ENCODE measurements around the gene AGRP. TPM values are rescaled to one million over a fixed set of nuclear protein-coding genes. Genes with fewer than 3 reads are reported as not detected.
A peak's percentile ranks its signal among the peaks of the same experiment; 100 is the strongest.

AGRP gene, protein sequence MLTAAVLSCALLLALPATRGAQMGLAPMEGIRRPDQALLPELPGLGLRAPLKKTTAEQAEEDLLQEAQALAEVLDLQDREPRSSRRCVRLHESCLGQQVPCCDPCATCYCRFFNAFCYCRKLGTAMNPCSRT
- total RNA-seq (2014; rRNA removed; shearing (Covaris generic)): not detected in 2 replicates

DNA sequence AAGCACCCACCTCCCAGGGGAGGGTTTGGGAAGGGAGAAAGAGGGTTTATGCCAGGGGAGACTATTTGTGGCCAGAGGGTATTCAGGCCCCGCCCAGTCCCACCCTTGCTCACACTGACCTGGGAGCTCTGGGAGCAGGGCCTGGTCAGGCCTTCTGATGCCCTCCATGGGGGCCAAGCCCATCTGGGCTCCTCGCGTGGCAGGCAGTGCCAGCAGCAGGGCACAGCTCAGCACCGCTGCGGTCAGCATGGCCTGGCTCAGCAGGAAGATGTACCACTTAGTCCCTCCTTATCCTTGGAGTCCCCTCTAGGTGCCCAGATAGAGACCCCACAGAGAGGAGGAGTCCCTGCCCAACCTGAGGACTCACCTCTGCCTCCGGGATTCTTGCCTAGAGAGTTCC lies at the start of gene AGRP:
Gene AGRP (minus strand): TSS at position 398 of the 400 bp plus-strand sequence. CDS start 149 bp downstream, at position 249.
- peaks cover 13% of the 10 kb centered on the region for H3K4me1 ChIP-seq (replicated peaks)
- H3K27me3 ChIP-seq (replicated peaks): no peaks in the 10 kb centered on the region
- no peak for DNase-seq (ENCODE audit: low read depth in 1 of 2, low spot score in 2 of 2)
- no peaks in the 10 kb centered on the region for H3K9me3 ChIP-seq (replicated peaks)
- peaks cover under 1% of the 10 kb centered on the region for H3K36me3 ChIP-seq
- H3K27ac ChIP-seq: no peak within 1 kb of the TSS
- H3K4me3 ChIP-seq: no peak within 1 kb of the TSS

DNA sequence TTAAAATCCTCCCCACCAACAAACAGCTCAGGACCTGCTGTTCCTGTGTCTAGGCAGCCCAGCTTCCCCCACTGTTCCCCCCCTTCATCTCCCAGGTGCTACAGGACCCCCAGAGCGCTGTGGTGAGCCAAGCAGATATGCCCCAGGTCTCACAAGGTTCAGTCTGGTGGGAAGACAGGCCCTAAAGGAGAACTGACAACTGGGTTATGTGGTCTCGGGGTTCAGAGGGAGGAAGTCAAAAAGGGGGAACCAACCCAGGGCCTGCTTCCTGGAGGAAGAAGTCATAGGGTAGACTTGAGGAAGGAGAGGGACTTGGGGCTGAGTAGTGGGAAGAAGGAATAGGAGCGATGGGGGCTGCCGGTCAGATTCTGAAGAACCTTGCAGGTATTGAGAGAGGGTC lies 47.9 kb upstream of the AGRP start:
- peaks cover 41% of the 10 kb centered on the region for H3K4me1 ChIP-seq (replicated peaks)
- no peak overlapping the region for H3K4me3 ChIP-seq
- no peak for DNase-seq (ENCODE audit: low read depth in 1 of 2, low spot score in 2 of 2)
- peaks cover 24% of the 10 kb centered on the region for H3K36me3 ChIP-seq
- H3K27ac ChIP-seq: no peak overlapping the region
- H3K27me3 ChIP-seq (replicated peaks): no peaks in the 10 kb centered on the region
- H3K9me3 ChIP-seq (replicated peaks): no peaks in the 10 kb centered on the region

DNA sequence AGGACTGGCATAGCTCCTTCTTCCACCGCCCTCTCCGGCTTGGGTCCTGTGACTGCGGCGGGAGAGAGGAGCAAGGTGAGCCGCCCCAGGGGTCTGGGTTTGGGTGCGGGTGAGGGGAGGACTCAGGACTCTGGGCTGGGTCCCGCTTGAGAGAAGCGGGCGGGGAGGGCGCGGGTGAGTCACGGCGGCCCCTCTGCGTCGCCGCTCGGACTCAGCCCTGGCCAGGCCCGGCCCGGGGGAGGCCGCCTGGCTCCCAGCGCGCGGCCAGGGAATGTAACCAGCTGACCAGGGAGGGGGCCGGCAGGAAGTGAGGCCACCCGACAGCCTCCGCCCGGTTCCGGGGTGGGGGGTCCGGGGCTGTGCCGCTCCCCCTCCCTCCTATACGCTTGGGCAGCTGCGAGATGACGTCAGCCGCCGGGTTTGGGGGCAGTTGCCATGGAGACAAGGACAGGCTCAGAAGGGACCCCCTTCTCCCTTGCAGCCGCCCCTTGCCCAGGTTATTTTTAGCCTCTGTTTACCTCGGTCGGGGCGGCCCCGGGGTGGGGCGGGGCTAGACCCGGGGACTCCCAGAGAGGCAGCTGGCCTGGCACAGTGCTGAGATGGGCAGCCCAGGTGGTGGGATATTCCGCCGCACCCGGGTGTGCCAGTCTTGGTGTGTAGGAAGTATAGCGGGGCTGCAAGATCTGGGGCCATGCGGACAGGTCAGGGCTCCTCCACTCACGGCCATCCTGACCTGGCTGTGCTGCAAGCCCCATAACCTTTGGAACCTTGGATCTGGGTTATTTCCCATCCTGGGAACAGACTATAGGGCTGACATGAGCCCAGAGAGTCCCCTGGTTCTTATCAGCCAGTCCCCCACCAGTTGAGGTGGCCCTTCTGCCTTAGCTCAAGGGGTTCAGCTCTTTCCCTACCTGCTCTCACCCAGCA lies 46.9 kb upstream of the AGRP start:
- peak overlapping the region; percentile 77 for H3K27ac ChIP-seq
- peak; percentile 82 to 85 for DNase-seq (ENCODE audit: low read depth in 1 of 2, low spot score in 2 of 2)
- peak overlapping the region; percentile 94 for H3K4me3 ChIP-seq
- H3K27me3 ChIP-seq (replicated peaks): no peaks in the 10 kb centered on the region
- H3K9me3 ChIP-seq (replicated peaks): no peaks in the 10 kb centered on the region
- H3K36me3 ChIP-seq: peaks cover 24% of the 10 kb centered on the region
- H3K4me1 ChIP-seq (replicated peaks): peaks cover 51% of the 10 kb centered on the region

DNA sequence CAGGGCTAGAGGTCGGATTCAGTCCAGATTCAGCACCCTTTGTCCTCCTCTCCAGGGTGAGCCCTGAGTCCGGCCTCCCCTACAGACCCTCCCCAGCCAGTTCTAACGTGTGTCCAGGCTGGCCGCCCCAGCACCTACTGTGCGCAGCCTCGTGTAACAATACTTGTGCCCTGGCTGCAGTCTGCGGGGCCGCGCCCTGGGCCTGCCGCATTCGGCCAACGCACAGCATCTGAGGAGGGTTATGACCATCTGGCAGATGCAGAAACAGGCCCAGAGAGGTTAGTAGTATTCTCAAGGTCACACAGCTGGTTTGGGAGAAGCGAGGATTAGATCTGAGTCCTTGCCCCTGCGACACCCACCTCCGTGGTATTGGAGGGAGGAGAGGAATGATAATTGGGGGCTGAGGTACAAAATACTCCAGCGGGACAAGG lies 46.2 kb upstream of the AGRP start:
- Histone ChIP-seq H3K27ac (peak overlapping the region; percentile 77), H3K27me3 (replicated peaks) (no peaks in the 10 kb centered on the region), H3K9me3 (replicated peaks) (no peaks in the 10 kb centered on the region), H3K4me3 (peak overlapping the region; percentile 94), H3K36me3 (peaks cover 20% of the 10 kb centered on the region), H3K4me1 (replicated peaks) (peaks cover 55% of the 10 kb centered on the region)
- no peak for DNase-seq (ENCODE audit: low read depth in 1 of 2, low spot score in 2 of 2)

DNA sequence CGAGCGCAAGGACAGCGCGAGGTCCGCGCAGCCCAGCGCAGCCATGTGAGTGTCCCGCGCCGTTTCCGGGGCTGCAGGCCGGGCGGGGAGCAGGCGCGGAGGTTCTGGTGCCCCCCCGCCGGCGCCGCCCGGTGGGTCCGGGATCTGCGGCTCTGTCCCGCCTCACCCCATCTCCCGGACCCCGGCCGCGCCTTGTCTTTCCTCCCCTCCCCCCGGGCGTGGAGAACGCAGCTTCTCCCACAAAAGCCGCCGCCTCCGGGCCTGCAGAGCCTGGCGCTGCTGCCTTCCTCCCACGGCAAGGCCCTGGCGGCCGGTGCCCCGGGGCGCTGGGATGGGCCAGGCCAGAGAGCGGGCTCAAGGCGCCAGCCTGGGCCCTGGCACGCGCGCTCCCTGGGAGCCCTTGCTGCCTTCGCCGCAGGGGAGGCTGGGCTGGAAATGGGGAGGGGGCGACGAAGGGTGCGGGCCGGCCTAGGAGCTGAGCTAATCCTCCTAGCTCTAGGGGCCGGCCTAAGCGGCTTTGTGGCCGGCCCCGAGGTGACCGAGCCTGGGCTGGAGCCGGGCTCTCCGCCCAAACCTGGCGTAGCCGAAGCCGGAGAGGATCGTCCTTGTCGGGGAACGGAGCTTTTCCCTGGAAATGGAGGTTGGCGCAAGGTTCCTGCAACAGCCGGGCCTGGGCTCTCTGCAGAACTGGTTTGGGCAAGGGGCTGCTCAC lies 45.7 kb upstream of the AGRP start:
- peak overlapping the region; percentile 77 for H3K27ac ChIP-seq
- peaks cover 55% of the 10 kb centered on the region for H3K4me1 ChIP-seq (replicated peaks)
- DNase-seq (ENCODE audit: low read depth in 1 of 2, low spot score in 2 of 2): peak; percentile 65 to 68
- peak overlapping the region; percentile 94 for H3K4me3 ChIP-seq
- no peaks in the 10 kb centered on the region for H3K27me3 ChIP-seq (replicated peaks)
- peaks cover 20% of the 10 kb centered on the region for H3K36me3 ChIP-seq
- no peaks in the 10 kb centered on the region for H3K9me3 ChIP-seq (replicated peaks)

DNA sequence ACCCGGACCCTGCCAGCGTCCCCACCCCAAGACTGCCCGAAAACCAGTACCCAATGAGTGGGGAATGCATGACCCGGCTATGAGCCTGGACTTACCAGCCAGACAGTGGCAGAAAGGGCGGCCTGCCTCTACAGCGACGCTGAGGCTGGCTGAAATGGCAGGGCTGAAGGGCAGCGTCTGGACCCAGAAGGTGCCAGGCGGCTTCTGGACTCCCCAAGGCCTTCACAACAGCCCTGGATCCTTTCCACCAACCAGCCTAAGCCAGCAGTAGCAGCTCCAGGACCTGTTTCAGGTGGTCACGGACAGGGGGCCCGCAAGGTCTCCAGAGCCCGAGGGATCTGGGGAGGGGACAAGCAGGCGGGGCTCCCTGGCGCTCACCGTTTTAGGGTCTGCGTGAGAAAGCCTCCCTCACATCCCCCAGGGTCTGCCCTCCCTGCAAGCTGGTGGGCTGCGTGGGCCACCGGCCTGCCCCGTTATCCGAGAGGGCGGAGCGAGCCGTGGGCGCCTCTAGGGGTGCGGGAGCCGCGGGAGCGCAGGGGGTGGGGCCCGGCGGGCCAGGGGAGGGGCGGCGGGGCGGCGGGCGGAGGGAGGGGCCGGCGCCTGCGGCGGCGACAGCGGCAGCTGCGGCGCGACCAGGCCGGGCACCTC lies 45.0 kb upstream of the AGRP start, which contains the start of gene RIPOR1:
Gene RIPOR1 (plus strand): TSS at position 608 of the 648 bp plus-strand sequence. CDS start 9,618 bp downstream, outside the sequence.
- H3K4me1 ChIP-seq (replicated peaks): peaks cover 55% of the 10 kb centered on the region
- H3K36me3 ChIP-seq: peaks cover 20% of the 10 kb centered on the region
- peak within 1 kb of the TSS; percentile 77 for H3K27ac ChIP-seq
- peak within 1 kb of the TSS; percentile 94 for H3K4me3 ChIP-seq
- no peaks in the 10 kb centered on the region for H3K27me3 ChIP-seq (replicated peaks)
- H3K9me3 ChIP-seq (replicated peaks): no peaks in the 10 kb centered on the region
- DNase-seq (ENCODE audit: low read depth in 1 of 2, low spot score in 2 of 2): peak in 1 of 2 experiments; percentile 43

DNA sequence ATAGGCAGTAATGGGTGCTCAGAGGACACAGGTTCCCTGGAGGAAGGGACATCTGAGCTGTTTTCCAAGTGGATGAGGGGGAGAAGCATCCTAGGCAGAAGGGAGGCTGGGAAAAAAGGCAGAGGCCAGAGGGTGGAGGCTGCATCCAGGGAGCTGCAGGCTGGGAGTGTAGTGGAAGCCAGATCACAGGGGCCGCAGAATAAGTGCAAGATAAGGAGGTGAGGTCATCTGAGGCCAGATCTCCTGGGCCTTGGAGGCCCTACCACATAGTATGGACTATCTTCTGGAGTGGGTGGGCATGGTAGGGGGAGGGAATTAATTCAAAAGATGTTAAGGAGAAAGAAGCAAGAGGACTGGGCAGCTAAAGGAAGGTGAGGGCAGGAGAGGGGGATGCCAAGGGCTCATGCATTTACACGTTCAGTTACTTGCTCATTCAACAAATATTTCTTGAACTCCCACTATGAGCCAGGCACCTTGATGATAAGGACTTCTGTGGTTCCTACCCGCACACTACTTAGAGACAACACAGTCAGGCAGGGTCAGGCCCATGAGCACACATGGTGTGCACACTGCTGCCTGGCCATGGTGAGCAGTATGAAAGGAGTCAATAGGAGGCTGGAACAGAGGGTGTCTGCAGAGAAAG lies 42.9 kb upstream of the AGRP start:
- H3K27me3 ChIP-seq (replicated peaks): no peaks in the 10 kb centered on the region
- peaks cover 61% of the 10 kb centered on the region for H3K4me1 ChIP-seq (replicated peaks)
- no peak for DNase-seq (ENCODE audit: low read depth in 1 of 2, low spot score in 2 of 2)
- no peaks in the 10 kb centered on the region for H3K9me3 ChIP-seq (replicated peaks)
- H3K4me3 ChIP-seq: no peak overlapping the region
- peaks cover 19% of the 10 kb centered on the region for H3K36me3 ChIP-seq
- H3K27ac ChIP-seq: no peak overlapping the region

DNA sequence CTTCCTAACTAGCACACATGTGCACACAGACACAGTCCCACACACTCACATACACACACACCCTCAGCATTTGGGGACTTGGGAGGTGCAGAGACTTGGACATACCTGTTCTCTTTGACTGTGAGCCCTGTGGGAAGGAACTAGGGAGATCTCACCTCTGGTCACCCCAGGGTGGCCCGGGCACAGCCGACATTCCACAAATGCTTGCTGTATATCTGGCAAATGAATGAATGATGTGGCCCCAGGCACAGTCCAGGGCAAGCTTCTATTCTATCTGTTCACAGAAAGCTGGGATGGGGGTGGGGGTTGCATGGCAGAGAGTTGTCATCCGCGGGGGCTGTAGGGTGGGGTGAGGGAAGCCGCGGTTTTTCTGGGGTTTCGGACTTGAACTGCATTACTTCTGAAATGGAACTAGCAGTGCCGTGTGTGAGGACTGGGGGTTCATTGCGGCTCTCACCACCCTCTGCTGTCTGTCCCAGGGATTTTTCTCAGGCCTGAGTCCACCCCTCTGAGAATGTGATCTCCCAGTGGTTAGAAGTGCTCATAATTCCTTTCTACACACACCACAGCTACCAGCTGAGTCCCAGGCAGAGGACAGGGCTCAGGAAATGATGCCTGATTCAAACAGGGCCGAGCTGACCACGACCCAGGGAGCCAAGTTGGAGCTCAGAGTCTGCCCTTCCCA lies 42.0 kb upstream of the AGRP start:
- Histone ChIP-seq H3K27me3 (replicated peaks) (no peaks in the 10 kb centered on the region), H3K36me3 (peaks cover 11% of the 10 kb centered on the region), H3K9me3 (replicated peaks) (no peaks in the 10 kb centered on the region), H3K4me3 (no peak overlapping the region), H3K4me1 (replicated peaks) (peaks cover 53% of the 10 kb centered on the region), H3K27ac (no peak overlapping the region)
- DNase-seq (ENCODE audit: low read depth in 1 of 2, low spot score in 2 of 2): no peak

DNA sequence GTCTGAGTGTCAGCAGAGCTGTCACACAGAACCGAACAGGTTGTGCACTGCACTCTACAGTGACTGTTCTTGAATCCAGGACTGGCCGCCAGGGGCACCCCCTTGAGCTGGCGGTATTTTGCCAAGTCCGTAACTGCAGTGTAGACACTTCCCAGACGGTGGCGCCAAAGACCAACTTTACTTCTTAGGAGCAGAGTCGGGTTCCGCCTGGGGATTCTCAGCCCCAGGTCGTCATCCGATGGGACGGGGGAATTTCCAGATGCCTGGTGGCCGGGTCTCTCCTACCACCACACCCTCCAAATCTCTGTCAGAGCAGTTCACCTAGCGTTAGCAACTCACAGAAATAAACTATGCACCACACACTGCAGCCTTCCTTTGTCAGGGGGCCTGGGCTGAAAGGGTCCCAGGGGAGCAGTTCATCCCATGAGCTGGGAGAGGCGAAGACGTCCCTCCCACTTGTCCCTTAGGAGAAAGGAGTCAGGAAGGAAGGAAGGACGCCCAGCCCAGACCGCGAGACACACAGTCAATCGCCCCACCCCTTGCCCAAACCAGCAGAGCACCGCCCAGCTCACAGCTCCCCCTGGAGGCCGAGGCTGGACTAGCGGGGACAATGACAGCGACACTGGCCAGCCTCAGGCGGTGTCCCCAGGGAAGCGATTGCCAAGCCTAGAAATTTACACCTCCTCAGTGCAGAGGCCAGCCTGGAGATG lies 37.9 kb upstream of the AGRP start:
- no peaks in the 10 kb centered on the region for H3K36me3 ChIP-seq
- no peaks in the 10 kb centered on the region for H3K27me3 ChIP-seq (replicated peaks)
- peak overlapping the region; percentile 77 for H3K27ac ChIP-seq
- peak overlapping the region; percentile 35 for H3K4me3 ChIP-seq
- peaks cover 35% of the 10 kb centered on the region for H3K4me1 ChIP-seq (replicated peaks)
- H3K9me3 ChIP-seq (replicated peaks): no peaks in the 10 kb centered on the region
- peak; percentile 97 to 99 for DNase-seq (ENCODE audit: low read depth in 1 of 2, low spot score in 2 of 2)

DNA sequence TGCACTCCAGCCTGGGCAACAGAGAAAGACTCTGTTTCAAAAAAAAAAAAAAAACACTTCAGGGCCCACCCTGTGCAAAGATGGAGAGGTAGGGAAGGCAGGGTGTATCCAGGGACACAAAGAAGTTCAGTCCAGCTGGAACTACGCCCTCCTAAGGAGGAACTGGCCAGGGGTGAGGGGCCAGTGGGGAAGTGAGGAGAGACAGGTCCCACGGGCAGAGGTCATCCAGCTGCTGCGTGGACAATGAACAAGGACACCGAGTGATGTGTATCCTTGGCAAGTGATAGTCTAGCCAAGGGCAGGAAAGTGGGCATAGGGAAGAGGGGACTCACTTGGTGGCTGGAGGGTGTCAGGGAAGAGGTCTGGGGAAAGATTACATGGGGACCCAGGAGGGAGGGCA lies 35.9 kb upstream of the AGRP start:
- no peak overlapping the region for H3K4me3 ChIP-seq
- H3K4me1 ChIP-seq (replicated peaks): peaks cover 32% of the 10 kb centered on the region

DNA sequence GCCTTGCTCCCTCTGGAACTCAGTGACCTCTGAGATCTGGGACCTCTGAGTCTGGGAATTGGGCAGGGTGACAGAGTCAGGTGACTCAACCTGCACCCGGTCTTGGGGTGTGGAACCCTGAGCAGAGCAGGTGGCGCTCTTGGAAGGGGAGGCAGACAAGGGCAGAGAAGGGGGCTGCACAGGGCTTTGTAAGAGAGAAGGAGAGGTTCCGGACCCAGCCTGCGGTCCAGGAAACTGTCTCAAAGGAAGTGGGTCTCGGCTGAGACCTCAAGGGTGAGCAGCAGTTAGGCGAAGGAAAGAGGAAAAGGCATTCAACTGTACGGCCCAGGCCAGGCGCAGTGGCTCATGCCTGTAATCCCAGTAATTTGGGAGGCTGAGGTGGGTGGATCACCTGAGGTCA lies 35.3 kb upstream of the AGRP start:
- Histone ChIP-seq H3K27ac (no peak overlapping the region), H3K36me3 (no peaks in the 10 kb centered on the region), H3K4me3 (no peak overlapping the region), H3K4me1 (replicated peaks) (peaks cover 32% of the 10 kb centered on the region), H3K9me3 (replicated peaks) (no peaks in the 10 kb centered on the region), H3K27me3 (replicated peaks) (no peaks in the 10 kb centered on the region)
- DNase-seq (ENCODE audit: low read depth in 1 of 2, low spot score in 2 of 2): no peak

More for the DNA sequence above, 35.9 kb upstream of the AGRP start:
- Histone ChIP-seq H3K9me3 (replicated peaks) (no peaks in the 10 kb centered on the region), H3K27me3 (replicated peaks) (no peaks in the 10 kb centered on the region), H3K27ac (no peak overlapping the region), H3K36me3 (no peaks in the 10 kb centered on the region)
- DNase-seq (ENCODE audit: low read depth in 1 of 2, low spot score in 2 of 2): no peak
